MM.1S (cell line): ENCODE measurements around the gene ALDH1L2.

Experiments used
- EZH2 ChIP-seq: fragments of 300-600 bp; sonication (generic); optimal IDR thresholded peaks from 2 replicates; pipeline ENCODE3; 2017; ENCODE audit warnings: low read depth, mild to moderate bottlenecking, antibody characterized with exemption, low read length, mixed read lengths
- EZH2phosphoT487 ChIP-seq: fragments of 300-600 bp; sonication (generic); IDR thresholded peaks from 2 replicates; pipeline ENCODE4 v1.6.1; 2018; ENCODE audit warnings: antibody characterized with exemption, low read length
- TF ChIP-seq, protein P1 (sequence below): fragments of 300-600 bp; sonication (generic); IDR thresholded peaks from 2 replicates; pipeline ENCODE4 v1.5.1; 2016; ENCODE audit warnings: antibody characterized with exemption, low read length, mixed read lengths

DNA sequence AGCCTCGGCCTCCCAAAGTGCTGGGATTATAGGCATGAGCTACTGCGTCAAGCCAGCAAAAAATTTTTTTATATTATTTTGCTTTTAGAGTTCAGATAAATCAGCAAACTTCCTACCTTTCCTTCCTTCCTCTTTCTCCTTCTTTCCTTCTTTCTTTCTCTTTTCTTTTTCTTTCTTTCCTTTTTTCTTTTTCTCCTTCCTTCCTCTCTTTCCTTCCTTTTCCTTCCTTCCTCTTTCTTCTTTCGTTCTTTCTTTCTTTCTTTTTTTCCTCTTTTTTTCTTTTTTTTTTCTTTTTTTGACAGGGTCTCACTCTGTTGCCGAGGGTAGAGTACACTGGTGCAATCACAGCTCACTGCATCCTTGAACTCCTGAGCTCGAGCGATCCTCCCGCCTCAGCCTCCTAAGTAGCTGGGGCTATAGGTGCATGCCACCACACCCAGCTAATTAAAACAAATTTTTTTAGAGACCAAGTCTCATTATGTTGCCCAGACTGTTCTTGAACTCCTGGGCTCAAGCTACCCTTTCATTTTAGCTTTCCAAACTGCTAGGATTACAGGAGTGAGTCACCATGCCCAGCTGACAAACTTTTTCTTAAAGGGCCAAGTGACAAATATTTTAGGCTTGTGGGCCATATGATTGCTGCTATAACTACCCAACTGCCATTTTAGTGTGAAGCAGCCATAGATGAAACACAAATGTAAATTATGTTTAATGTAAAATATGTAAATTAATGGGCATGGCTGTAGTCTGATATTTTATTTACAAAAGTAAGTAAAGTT is 16.1 kb upstream of the ALDH1L2 start:
- TF ChIP-seq, protein P1, sequence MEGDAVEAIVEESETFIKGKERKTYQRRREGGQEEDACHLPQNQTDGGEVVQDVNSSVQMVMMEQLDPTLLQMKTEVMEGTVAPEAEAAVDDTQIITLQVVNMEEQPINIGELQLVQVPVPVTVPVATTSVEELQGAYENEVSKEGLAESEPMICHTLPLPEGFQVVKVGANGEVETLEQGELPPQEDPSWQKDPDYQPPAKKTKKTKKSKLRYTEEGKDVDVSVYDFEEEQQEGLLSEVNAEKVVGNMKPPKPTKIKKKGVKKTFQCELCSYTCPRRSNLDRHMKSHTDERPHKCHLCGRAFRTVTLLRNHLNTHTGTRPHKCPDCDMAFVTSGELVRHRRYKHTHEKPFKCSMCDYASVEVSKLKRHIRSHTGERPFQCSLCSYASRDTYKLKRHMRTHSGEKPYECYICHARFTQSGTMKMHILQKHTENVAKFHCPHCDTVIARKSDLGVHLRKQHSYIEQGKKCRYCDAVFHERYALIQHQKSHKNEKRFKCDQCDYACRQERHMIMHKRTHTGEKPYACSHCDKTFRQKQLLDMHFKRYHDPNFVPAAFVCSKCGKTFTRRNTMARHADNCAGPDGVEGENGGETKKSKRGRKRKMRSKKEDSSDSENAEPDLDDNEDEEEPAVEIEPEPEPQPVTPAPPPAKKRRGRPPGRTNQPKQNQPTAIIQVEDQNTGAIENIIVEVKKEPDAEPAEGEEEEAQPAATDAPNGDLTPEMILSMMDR, result no peak
- TF ChIP-seq EZH2phosphoT487 (no peak), EZH2 (no peak)
